Skin of body (tissue), 2 donors: Measurements from ENCODE around the gene TMSB4X. TPM values are rescaled to one million over a fixed set of nuclear protein-coding genes. Genes with fewer than 3 reads are reported as not detected.

ENCODE experiments used
- DNase-seq: peaks from one replicate; lab custom pipeline; 2025; lab: John Stamatoyannopoulos, UW
- total RNA-seq: library from RNA; depleted of rRNA; stranded (reverse); fragments of >200 nt; gene quantifications from one replicate; pipeline ENCODE4 v1.2.3, GENCODE V29; 2014

The TMSB4X gene
- total RNA-seq, 1 donor from 2014 or later = 2,256 TPM

DNA sequence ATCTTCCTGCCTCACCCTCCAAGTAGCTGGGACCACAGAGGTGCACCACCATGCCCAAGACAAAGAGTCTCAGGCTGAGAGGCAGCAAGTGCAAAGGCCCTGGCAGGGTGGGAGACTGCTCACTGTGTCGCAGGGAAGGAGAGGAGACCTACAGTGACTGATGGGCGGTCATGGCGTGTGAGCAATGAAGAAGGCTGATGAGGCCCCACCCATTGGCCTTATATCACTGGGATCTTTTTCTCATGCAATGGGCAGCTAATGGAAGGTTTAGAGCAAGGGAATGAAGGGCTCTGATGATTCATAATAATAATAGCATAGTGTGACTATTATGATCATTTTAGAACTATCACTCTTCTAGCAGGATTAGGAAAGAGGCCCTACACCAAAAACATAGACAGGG, 48.7 kb downstream of the TMSB4X start:
- no peak for DNase-seq

DNA sequence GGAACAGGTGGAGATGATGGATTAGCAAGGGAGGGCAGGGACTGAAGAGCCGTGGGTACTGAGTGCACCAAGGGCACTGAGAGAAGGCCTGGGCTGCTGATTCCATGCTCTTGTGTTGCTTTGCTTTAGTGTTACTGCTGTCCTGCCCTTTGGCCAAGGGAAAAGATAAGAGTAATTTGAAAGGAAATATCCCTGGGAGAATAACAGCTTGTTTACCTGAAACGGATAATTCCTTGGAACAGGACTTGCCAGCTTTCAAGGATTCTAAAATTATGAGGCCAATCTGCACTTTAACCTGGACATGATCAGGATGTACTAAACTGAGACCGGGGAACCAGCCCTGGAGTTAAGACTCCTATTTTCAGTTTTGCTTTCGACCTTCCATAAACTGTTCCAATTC, 49.1 kb downstream of the TMSB4X start:
- DNase-seq = no peak

DNA sequence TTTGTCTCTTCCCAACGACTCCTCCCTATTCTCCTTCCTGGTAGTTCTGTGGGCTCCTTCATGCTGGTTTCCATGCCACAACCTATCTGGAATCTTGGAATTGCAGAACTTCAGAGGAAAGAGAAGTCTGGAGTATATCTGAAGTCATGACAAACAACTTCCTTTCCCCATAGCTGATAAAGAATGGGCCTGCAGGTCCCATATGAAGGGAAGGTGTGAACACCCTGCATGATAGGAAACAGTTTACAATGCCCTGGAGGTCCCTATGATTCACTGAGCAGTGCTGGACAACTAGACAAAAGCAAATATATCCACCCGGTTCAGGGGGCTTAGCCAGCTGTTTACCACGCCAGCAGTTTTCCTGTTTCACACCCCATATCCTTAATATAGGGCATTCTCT, 50.1 kb downstream of the TMSB4X start:
- DNase-seq = no peak

Other genes with a start within 250 kb of the TMSB4X start
- gene PRPS2, start 183.7 kb upstream of the TMSB4X start, total RNA-seq = 22.5 TPM
- gene TLR7, start 108.0 kb upstream of the TMSB4X start, total RNA-seq = 2.6 TPM
- gene TLR8, start 68.5 kb upstream of the TMSB4X start, total RNA-seq = 2.1 TPM
- not detected for gene FAM9C, start 69.5 kb downstream of the TMSB4X start, total RNA-seq